MM.1S (cell line): Measurements from ENCODE around the gene PET100.

Experiments
- CTCF ChIP-seq: fragments of 300-600 bp; sonication (generic); IDR thresholded peaks from 2 replicates; pipeline ENCODE4 v1.5.1; 2016; ENCODE audit warnings: antibody characterized with exemption, low read length, mixed read lengths
- EZH2 ChIP-seq: fragments of 300-600 bp; sonication (generic); optimal IDR thresholded peaks from 2 replicates; pipeline ENCODE3; 2017; ENCODE audit warnings: low read depth, mild to moderate bottlenecking, antibody characterized with exemption, low read length, mixed read lengths
- EZH2phosphoT487 ChIP-seq: fragments of 300-600 bp; sonication (generic); IDR thresholded peaks from 2 replicates; pipeline ENCODE4 v1.6.1; 2018; ENCODE audit warnings: antibody characterized with exemption, low read length

GRCh38 chr19:7648265-7649014, 18.8 kb downstream of the PET100 start:
- no peak for TF ChIP-seq EZH2phosphoT487
- TF ChIP-seq EZH2, result no peak
- TF ChIP-seq CTCF, result no peak
